HG03060 (cell line): ENCODE results near the gene SLC13A2.

ENCODE experiments used
- ATAC-seq: cut with Tn5 transposase; IDR thresholded peaks from one replicate; pipeline ENCODE4 v1.9.1; 2021; ENCODE audit warnings: low read depth, moderate number of reproducible peaks; ENCODE audit not compliant: unreplicated experiment

Gene SLC13A2

DNA sequence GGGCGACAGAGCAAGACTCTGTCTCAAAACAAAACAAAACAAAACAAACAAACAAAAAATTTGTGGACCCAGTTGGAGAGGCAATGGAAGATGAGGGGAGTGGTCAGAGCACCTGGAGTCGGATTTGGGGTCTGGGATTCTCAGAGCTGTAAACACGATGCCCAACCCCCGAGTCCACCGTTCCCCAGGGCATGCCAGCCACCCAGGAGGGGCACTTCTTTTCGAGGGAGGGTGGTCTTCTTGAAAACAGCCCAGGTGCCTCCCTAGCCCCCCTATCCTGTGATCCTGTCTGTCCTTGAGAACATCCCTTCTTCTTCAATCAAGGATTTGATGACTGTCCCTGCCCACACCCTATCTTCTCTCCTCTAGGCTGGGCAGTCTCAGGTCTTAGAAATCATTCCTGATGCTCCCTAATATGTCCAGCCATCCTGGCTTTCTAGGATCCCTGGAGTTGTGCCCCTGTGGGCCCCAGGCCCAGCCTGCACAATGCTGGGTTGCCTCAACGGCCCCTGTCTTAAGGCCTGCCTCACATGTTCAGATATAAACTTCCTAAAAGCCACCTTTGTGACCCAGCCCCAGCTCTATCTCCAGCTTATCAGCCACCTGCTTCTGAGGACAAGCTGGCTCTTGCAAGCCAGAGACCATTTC lies 3.1 kb upstream of the SLC13A2 start:
- ATAC-seq = no peak

DNA sequence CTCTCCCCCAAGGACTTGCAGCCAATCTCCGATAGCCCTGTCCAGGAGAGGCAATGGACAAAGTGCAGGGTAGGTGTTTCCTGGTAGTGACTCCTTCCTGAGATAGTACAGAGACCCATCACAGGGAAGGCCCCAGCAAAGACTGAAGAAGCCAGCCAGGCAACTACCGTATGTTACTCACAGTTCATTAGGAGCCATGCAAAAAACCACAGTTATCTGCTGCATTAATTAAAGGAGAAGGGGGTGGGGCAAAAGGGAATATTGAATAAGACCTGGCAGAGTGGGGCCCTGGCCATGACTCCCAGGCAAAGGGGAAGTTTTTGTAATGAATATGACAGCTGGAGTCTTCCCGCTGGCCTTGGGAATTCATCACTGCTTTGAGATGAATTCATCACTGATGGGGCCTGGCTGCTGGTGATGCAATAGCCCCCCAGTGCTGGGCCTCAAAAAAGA lies 2.5 kb upstream of the SLC13A2 start:
- ATAC-seq = no peak

DNA sequence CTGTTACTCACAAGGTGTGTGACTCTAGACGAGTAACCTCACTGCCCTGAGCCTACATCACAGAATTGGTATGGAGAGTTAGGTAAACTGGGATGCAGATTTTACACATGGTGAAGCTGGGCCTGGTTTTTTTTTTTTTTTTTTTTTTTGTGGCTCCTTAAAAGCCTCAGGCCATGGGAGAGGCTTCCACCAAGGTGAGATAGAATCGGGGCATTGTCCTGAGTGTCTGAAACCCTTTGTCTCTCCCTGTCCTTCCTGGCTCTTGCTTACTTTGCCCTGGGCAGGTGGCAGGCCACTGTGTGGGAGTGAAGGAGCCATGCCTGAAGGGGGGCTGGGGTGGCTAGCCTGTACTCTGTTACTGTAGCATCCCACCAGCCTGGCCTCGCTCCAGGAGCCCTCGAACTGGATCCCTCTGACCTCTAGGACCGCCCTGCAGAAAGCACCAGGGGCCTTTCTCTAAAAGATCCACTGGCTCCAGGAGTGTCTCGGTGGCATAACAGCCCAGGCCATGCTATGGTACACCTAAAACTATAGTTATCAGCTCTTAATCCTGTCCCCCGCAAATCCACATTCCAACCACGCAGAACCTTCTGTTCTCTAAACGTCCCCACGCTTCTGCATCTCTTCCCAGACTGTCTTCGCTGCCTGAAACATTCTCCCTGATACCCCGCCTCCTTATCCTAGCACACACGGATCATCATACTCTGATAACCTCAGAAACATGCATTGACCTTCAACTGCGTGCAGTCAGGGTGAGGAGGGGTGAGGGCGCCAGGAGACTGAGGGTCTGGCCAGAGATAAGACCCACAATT lies 1.7 kb upstream of the SLC13A2 start:
- no peak for ATAC-seq

- ATAC-seq = no peak
These were observed 460 bp upstream of the SLC13A2 start for GRCh38 chr17:28472871-28473497.

GRCh38 chr17:28474111-28474531 lies 677 bp downstream of the SLC13A2 start:
- no peak for ATAC-seq

GRCh38 chr17:28475151-28475900 lies 1.9 kb downstream of the SLC13A2 start:
- no peak for ATAC-seq

- no peak for ATAC-seq
These were observed 2.8 kb downstream of the SLC13A2 start for GRCh38 chr17:28476076-28476865.

DNA sequence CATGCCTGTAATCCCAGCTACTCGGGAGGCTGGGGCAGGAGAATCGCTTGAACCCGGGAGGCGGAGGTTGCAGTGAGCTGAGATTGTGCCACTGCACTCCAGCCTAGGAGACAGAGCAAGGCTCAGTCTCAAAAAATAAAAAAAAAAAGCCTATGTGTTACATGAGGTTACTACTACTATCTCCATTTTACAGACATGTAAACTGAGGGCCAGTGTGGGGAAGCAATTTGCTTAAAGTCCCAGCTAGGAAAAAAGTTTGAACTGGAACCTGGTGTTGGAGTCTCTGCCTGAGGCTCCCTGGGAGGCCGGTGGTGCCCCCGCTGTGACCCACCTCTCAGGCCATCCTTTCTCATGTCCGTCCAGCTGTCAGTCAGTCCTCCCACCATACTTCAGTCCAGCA lies 4.5 kb downstream of the SLC13A2 start:
- ATAC-seq = no peak

DNA sequence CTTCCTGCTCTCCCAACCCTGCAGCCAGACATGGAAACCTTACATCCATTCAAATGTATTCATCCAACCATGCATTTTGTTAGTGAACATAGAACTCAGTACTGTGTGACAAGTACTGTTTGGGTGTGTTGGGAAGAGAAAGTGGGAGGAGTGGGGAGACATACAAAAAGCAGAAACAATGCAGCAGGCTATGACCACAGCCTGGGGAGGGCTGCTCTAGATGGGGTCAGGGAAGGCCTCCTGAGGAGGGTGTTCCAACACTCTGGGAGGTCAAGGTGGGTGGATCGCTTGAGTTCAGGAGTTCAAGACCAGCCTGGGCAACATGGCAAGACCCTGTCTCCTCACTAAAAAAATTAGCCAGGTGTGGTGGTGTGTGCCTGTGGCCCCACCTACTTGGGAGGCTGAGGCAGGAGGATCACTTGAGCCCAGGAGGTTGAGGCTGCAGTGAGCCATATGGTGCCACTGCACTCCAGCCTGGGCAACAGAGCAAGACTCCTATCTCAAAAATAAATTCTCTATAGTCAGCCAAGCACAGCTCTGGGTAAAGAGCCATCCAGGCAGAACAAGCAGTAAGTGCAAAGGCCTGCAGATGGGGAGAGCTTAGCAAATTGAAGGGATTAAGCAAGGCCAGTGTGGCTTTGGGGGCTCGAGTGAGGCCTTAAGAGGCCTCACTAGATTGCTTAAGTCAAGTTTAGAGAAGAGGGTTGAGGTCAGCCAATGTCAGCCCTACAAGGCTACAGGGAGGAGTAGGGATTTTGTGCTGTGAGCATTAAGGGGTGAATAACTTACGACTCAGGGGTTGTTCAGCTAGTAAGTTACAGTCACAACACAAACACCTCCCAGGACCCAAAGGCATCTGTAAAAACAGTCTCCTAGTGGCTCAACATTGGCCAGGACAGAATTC lies 5.5 kb downstream of the SLC13A2 start:
- ATAC-seq = no peak

DNA sequence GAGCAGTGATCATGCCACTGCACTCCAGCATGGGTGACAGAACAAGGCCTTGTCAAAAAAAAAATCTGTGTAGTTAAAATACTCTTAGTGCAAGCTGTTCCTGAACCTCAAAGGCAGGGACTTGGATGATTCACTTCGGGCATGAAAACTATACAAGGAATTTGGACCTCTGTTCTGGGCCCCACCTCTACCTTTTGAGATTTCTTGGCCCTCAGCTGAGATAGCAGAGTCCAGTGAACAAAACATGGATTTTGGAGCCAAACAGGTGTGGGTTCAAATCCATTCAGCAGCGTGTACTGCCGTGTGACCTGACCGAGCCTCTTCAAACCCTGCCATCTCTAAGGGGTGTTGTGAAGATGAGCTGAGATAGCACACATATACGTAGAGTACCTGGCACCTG lies 6.8 kb downstream of the SLC13A2 start:
- ATAC-seq = no peak

DNA sequence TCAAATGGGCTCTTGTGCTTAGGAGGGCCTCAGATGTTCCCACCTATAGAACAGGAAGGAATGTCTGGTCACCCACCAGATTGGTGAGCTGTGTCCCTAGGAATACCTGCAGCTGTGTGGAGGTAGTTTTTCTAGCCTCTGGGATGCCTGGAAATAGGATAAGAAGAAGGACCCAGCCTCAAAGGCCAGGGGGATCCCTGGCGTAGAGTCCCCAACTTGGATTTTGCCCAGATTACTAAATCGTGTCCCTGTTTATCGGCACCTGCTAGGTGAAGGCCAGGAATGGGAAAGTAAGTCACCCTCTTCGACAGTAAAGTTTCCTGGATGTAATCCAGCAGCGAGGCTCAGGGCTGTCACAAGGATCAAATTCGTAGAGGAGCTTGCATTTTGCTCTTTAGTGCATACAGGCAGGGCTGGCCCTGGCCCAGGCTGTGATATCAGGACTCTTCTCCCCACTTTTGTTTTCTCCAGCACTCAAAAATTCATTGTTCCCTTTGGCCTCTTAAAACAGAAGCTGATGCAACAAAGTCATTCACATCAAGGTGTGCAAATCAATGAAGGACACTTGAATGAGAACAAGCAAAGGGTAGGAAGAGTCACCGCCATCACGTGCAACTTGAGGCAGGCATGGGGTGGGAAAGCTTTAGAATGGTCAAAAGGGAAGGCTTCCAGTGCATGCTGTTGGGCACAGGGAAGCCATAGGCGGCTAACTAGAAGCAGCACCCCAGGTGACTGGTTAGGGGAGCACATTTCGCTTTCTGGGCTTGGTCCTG lies 7.5 kb downstream of the SLC13A2 start:
- ATAC-seq = no peak

DNA sequence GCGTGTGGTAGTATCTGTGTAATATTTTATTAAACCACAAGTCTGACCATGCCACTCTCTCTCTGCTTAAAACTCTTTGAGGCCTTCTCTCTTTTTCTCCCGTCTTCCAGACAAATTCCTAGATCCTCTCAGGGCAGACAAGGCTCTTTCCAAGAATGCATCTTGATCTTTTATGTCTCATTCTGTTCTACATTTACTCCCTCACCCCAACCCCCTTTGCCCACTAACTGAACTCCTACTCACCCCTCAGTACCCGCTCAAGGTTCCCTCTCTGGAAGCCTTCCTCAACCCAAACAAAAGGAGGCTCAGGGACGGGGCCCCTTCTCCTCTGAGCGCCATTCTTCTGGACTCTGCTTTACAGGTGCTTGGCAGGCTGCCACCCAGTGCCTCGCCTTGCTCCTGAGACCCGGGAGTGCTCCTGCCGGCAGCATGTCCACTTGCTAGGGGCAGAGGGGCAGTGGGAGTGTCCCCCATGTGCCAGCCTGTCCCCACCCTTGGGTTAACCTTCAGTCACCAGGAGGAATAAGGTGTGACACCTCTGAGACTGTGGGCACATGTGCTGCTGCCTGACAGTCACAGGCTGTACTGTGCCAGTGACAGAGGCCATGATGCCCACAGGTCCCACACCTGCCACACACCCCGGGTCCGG lies 9.2 kb downstream of the SLC13A2 start:
- ATAC-seq = no peak

- ATAC-seq = peak; percentile 66
These were observed 10.9 kb downstream of the SLC13A2 start for GRCh38 chr17:28484296-28484695.

DNA sequence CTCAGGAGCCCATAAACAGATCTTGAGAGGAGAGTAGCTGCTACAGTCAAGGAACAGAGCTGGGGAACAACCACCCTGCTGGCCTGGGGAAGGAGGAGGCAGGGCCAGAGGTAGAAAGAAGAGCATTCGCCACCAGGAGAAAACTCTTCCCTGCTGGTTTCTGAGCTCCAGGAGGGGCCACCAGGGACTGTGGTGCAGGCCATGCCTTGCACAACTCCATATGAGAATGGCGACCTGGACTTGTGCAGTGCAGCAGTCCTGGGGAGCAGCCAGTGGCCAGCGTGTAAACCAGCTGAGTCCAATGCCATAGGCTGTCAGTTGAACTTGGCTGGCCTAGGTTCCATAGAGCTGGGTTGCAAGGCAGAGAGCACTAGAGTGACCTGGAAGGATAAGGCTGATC lies 11.6 kb downstream of the SLC13A2 start:
- ATAC-seq = no peak

GRCh38 chr17:28487881-28488532 lies 14.6 kb downstream of the SLC13A2 start:
- no peak for ATAC-seq

GRCh38 chr17:28488533-28489276 lies 15.3 kb downstream of the SLC13A2 start:
- no peak for ATAC-seq

- no peak for ATAC-seq
These were observed 17.8 kb downstream of the SLC13A2 start for GRCh38 chr17:28491286-28491685.
